CD14-positive monocyte (primary cell): ENCODE data around the gene WDR17. TPM values are rescaled to one million over a fixed set of nuclear protein-coding genes. Genes with fewer than 3 reads are reported as not detected.

ENCODE experiments used
- DNase-seq, 3 donors: peaks; one replicate each; pipeline ENCODE4 v3.0.0-alpha.2; 2011 to 2022
- H2AFZ ChIP-seq: 2 replicates; pipeline ENCODE4 v1.6.0; 2012; ENCODE audit warnings: mild to moderate bottlenecking, low read depth, low read length, inconsistent platforms; ENCODE audit not compliant: insufficient read depth, poor library complexity, severe bottlenecking
- H3K27ac ChIP-seq, 2 donors: 1 replicate in 1 of 2; 2 replicates in 1 of 2; pipeline ENCODE4 v1.5.1; 2012 to 2013; ENCODE audit warnings: low read length in 2 of 2, control low read depth in 1 of 2, inconsistent platforms in 1 of 2, low read depth in 1 of 2, mild to moderate bottlenecking in 1 of 2
- H3K27me3 ChIP-seq, 2 donors: one replicate each; pipeline versions ENCODE4 v1.6.0 to v1.6.1; 2011 to 2013; ENCODE audit warnings: low read length in 2 of 2; ENCODE audit not compliant: control insufficient read depth in 2 of 2, insufficient read depth in 2 of 2
- H3K36me3 ChIP-seq, 2 donors: replicated peaks in 1 of 2; 1 replicate in 1 of 2; 2 replicates in 1 of 2; pipeline versions ENCODE4 v1.5.1 to v1.6.1; 2012 to 2013; ENCODE audit warnings: low read length in 2 of 2, control low read depth in 1 of 2, inconsistent platforms in 1 of 2, mild to moderate bottlenecking in 1 of 2; ENCODE audit not compliant: insufficient read depth in 2 of 2, control insufficient read depth in 1 of 2
- H3K4me1 ChIP-seq, 2 donors: 1 replicate in 1 of 2; 2 replicates in 1 of 2; pipeline versions ENCODE4 v1.5.1 to v1.6.1; 2012 to 2013; ENCODE audit warnings: low read length in 2 of 2, control low read depth in 1 of 2, inconsistent platforms in 1 of 2, mild to moderate bottlenecking in 1 of 2, moderate library complexity in 1 of 2; ENCODE audit not compliant: insufficient read depth in 2 of 2, control insufficient read depth in 1 of 2
- H3K4me2 ChIP-seq: replicated peaks from 2 replicates; pipeline ENCODE3; 2012; ENCODE audit warnings: low read length, moderate library complexity, mild to moderate bottlenecking; ENCODE audit not compliant: poor library complexity, severe bottlenecking; ENCODE audit errors: extremely low read depth
- H3K4me3 ChIP-seq, 3 experiments: fragments of 200-600 bp in 1 of 3; sonication (generic) in 1 of 3; replicated peaks in 1 of 3; 1 replicate in 2 of 3; 2 replicates in 1 of 3; pipeline ENCODE4 v1.5.1; 2011 to 2013; ENCODE audit warnings: low read length in 3 of 3, mild to moderate bottlenecking in 3 of 3, control low read depth in 2 of 3, low read depth in 2 of 3, inconsistent platforms in 1 of 3, moderate library complexity in 1 of 3
- H3K79me2 ChIP-seq: 2 replicates; pipeline ENCODE4 v1.6.0; 2012; ENCODE audit warnings: mild to moderate bottlenecking, control low read depth, inconsistent platforms, low read length, moderate library complexity; ENCODE audit not compliant: insufficient read depth
- H3K9ac ChIP-seq: 2 replicates; pipeline ENCODE4 v1.6.0; 2017; ENCODE audit warnings: low read length, mild to moderate bottlenecking; ENCODE audit not compliant: insufficient read depth, poor library complexity, severe bottlenecking
- H3K9me3 ChIP-seq, 2 donors: replicated peaks in 1 of 2; 1 replicate in 1 of 2; 2 replicates in 1 of 2; pipeline versions ENCODE4 v1.5.1 to v1.6.1; 2012 to 2013; ENCODE audit warnings: low read length in 2 of 2, control low read depth in 1 of 2; ENCODE audit not compliant: control insufficient read depth in 1 of 2, insufficient read depth in 1 of 2
- H4K20me1 ChIP-seq: 2 replicates; pipeline ENCODE4 v1.6.0; 2012; ENCODE audit warnings: mild to moderate bottlenecking, low read length, control low read depth, moderate library complexity; ENCODE audit not compliant: insufficient read depth
- H3K27ac Mint-ChIP-seq, 7 donors: one replicate each; pipeline ENCODE4 v1.8.0; 2020; ENCODE audit warnings: mild to moderate bottlenecking in 7 of 7, mixed read lengths in 7 of 7, moderate library complexity in 6 of 7, inconsistent platforms in 2 of 7
- H3K27me3 Mint-ChIP-seq, 3 donors: one replicate each; pipeline ENCODE4 v1.8.0; 2021 to 2022; ENCODE audit warnings: low read depth in 3 of 3, mild to moderate bottlenecking in 3 of 3, mixed read lengths in 3 of 3, moderate library complexity in 3 of 3, inconsistent platforms in 1 of 3
- H3K36me3 Mint-ChIP-seq, 2 donors: one replicate each; pipeline ENCODE4 v1.8.0; 2020; ENCODE audit warnings: mixed read lengths in 2 of 2, inconsistent platforms in 1 of 2, mild to moderate bottlenecking in 1 of 2
- H3K4me1 Mint-ChIP-seq: one replicate; pipeline ENCODE4 v1.8.0; 2020; ENCODE audit warnings: mild to moderate bottlenecking, mixed read lengths
- H3K4me3 Mint-ChIP-seq, 2 donors: one replicate each; pipeline ENCODE4 v1.8.0; 2020; ENCODE audit warnings: mild to moderate bottlenecking in 2 of 2, mixed read lengths in 2 of 2, moderate library complexity in 1 of 2
- H3K9me3 Mint-ChIP-seq, 7 donors: one replicate each; pipeline ENCODE4 v1.8.0; 2020 to 2022; ENCODE audit warnings: mixed read lengths in 7 of 7, mild to moderate bottlenecking in 6 of 7, moderate library complexity in 6 of 7, inconsistent platforms in 2 of 7
- WGBS: methylation state at CpG from one replicate; pipeline ENCODE4 v1.1.5; 2013; ENCODE audit warnings: missing lambda C conversion rate; ENCODE audit not compliant: insufficient coverage; 5-methylcytosine and 5-hydroxymethylcytosine counted together
- intact Hi-C, 2 donors: fragments of 100-400 bp; cut with micrococcal nuclease; formaldehyde crosslinking; loops; one replicate each; pipeline versions ENCODE4 v1.15.0 to v1.15.1; 2023
- polyA plus RNA-seq, 3 donors: library from polyadenylated mRNA; depleted of rRNA in 1 of 3; unstranded in 2 of 3; stranded (reverse) in 1 of 3; fragments of 300-500 nt in 2 of 3; fragments of >200 nt in 1 of 3; fragmentation: Illumina TruSeq in 2 of 3; gene quantifications; 1 replicate in 2 of 3; 2 replicates in 1 of 3; pipeline ENCODE4 v1.2.3, GENCODE V29; 2012 to 2021
- TF ChIP-seq, protein P1 (sequence below): fragments of 200-600 bp; IDR thresholded peaks from one replicate; pipeline ENCODE4 v1.8.0; 2022; ENCODE audit warnings: antibody characterized with exemption, mild to moderate bottlenecking

The WDR17 gene
- polyA plus RNA-seq, 3 donors: 0.22 to 2.1 (median 1.1) TPM

- TF ChIP-seq, protein P1, sequence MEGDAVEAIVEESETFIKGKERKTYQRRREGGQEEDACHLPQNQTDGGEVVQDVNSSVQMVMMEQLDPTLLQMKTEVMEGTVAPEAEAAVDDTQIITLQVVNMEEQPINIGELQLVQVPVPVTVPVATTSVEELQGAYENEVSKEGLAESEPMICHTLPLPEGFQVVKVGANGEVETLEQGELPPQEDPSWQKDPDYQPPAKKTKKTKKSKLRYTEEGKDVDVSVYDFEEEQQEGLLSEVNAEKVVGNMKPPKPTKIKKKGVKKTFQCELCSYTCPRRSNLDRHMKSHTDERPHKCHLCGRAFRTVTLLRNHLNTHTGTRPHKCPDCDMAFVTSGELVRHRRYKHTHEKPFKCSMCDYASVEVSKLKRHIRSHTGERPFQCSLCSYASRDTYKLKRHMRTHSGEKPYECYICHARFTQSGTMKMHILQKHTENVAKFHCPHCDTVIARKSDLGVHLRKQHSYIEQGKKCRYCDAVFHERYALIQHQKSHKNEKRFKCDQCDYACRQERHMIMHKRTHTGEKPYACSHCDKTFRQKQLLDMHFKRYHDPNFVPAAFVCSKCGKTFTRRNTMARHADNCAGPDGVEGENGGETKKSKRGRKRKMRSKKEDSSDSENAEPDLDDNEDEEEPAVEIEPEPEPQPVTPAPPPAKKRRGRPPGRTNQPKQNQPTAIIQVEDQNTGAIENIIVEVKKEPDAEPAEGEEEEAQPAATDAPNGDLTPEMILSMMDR: no peak
- Histone ChIP-seq H3K27me3 (no peaks in the 10 kb centered on the region), H3K27ac (no peak overlapping the region), H4K20me1 (no peaks in the 10 kb centered on the region), H2AFZ (no peak overlapping the region), H3K4me3 (no peak overlapping the region), H3K36me3 (no peaks in the 10 kb centered on the region), H3K4me2 (no peak overlapping the region), H3K9me3 (no peaks in the 10 kb centered on the region), H3K4me1 (no peaks in the 10 kb centered on the region), H3K9ac (no peak overlapping the region), H3K79me2 (no peaks in the 10 kb centered on the region)
- Mint-ChIP-seq H3K27me3 (no peaks in the 10 kb centered on the region), H3K36me3 (no peaks in the 10 kb centered on the region), H3K4me3 (no peak overlapping the region), H3K9me3 (peaks cover 0 to 4% (median 0%) of the 10 kb centered on the region in 7 donors), H3K27ac (no peak overlapping the region), H3K4me1 (no peaks in the 10 kb centered on the region)
- intact Hi-C loops: no loop called here
- DNase-seq: no peak
Observed at GRCh38 chr4:176042195-176042594, 23.4 kb upstream of the WDR17 start.

- intact Hi-C loops: no loop called here
- Histone ChIP-seq H3K27ac (no peak overlapping the region), H3K27me3 (no peaks in the 10 kb centered on the region), H4K20me1 (no peaks in the 10 kb centered on the region), H3K36me3 (no peaks in the 10 kb centered on the region), H3K9ac (no peak overlapping the region), H3K4me2 (no peak overlapping the region), H2AFZ (no peak overlapping the region), H3K9me3 (no peaks in the 10 kb centered on the region), H3K4me3 (no peak overlapping the region), H3K4me1 (no peaks in the 10 kb centered on the region), H3K79me2 (no peaks in the 10 kb centered on the region)
- Mint-ChIP-seq H3K4me1 (no peaks in the 10 kb centered on the region), H3K27me3 (peaks cover 0 to 2% (median 0%) of the 10 kb centered on the region in 3 donors), H3K9me3 (peaks cover 0 to 4% (median 0%) of the 10 kb centered on the region in 7 donors), H3K27ac (no peak overlapping the region), H3K36me3 (no peaks in the 10 kb centered on the region), H3K4me3 (no peak overlapping the region)
- 72% methylated on average over 8 of the region's 9 CpGs for WGBS
- TF ChIP-seq, protein P1: no peak
- DNase-seq: no peak
Observed at GRCh38 chr4:176043838-176044588, 21.6 kb upstream of the WDR17 start.
